M059J (cell line): ENCODE data around the gene SETD2. TPM values are rescaled to one million over a fixed set of nuclear protein-coding genes. Genes with fewer than 3 reads are reported as not detected.
"Not testable (repeated sequence)": the region's sequence is repeated elsewhere in the genome, so short reads cannot be mapped to it uniquely, and the experiment has no call there.

Experiments
- DNase-seq: peaks from one replicate; pipeline ENCODE4 v3.0.0-alpha.2; 2012; ENCODE audit warnings: low read depth
- total RNA-seq: library from RNA; depleted of rRNA; stranded (reverse); fragments of >200 nt; shearing (Covaris generic); gene quantifications from 2 replicates; pipeline ENCODE4 v1.2.3, GENCODE V29; 2014

Gene SETD2
- total RNA-seq, 1 experiment from 2014 or later: 17.3 TPM

DNA sequence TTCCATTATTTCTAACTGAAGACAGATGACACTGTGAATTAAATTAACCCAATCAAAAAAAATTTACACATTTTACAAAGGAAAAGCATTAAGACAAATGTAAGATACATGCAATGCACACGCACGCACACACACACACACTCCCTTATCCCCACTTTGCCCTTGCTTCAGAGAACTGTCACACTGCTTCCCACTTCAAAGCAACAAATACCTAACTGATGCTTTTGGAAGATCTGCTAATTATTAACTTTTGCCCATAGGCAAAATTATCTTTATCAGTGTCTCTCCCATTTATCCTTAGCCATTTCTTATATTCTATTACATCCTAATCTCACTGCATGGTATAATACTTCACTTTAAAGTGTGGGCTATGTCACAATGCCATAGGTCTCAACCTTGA lies 60.3 kb downstream of the SETD2 start:
- no peak for DNase-seq

DNA sequence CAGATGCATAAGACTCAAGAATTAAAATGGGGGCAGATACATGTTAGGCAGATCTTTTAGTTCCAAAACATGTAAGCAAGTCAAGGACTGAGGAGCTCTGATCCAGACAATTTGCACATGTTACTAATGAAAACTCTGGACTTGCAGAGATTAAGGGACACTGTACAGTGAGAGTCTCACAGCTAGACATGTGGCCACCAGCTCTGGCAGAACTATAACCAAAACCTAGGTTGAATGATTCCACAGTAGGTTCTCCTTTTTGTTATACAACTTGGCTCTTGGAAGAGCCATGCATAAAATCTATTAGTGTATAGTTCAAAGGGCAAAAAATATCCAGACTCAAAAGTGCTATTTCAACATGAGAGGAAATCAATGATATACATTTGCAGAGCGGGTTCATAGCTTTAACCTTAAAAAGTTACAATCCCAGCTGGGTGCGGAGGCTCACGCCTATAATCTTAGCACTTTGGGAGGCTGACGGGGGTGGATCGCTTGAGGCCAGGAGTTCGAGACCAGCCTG lies 61.8 kb downstream of the SETD2 start:
- no peak for DNase-seq

- DNase-seq: no peak
Measured at GRCh38 chr3:47098910-47099309, 65.0 kb downstream of the SETD2 start.

- DNase-seq: no peak
Measured at GRCh38 chr3:47097864-47098263, 66.0 kb downstream of the SETD2 start.

GRCh38 chr3:47096959-47097358 lies 67.0 kb downstream of the SETD2 start:
- DNase-seq: peak; percentile 49

DNA sequence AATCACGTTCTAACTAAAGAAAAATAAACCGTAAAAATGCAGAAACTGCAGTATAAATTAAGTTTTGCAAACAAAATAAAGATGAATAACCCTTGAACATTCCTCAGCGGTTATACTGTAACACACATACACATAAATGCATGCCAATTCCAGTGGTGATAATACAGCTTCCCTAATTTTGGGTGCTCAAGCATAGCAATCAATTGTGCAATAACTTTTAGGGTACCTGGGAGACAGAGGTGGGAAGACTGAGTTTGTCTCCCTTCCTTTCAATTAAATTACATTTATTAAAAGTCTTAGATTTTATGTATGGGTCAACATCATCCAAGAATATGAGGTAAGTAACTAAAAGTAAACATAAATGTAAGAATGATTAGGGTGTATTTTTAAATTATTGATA lies 71.8 kb downstream of the SETD2 start:
- DNase-seq: no peak

- DNase-seq: no peak
Measured at GRCh38 chr3:47089630-47090029, 74.3 kb downstream of the SETD2 start.

GRCh38 chr3:47086071-47086470 lies 77.8 kb downstream of the SETD2 start:
- no peak for DNase-seq

- no peak for DNase-seq
Measured at GRCh38 chr3:47083786-47084185, 80.1 kb downstream of the SETD2 start.

GRCh38 chr3:47082519-47082918 lies 81.4 kb downstream of the SETD2 start:
- peak; percentile 54 for DNase-seq

DNA sequence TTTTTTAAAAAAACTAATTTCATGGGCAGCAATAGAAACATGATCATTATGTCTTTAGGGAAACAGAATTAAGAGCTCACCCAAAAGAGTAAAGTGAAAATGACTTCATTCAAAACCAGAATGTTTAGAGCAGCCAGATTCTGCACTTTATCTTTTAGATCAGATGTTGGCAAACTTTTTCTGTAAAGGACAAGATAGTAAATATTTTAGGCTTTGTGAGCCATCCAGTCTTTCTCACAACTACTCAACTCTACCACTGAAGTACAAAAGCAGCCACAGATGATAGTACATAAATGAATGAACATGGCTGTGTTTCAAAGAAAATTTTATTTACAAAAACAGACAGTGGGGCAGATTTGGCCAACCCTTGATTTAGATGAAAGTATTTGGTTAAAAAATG lies 84.5 kb downstream of the SETD2 start:
- DNase-seq: no peak

DNA sequence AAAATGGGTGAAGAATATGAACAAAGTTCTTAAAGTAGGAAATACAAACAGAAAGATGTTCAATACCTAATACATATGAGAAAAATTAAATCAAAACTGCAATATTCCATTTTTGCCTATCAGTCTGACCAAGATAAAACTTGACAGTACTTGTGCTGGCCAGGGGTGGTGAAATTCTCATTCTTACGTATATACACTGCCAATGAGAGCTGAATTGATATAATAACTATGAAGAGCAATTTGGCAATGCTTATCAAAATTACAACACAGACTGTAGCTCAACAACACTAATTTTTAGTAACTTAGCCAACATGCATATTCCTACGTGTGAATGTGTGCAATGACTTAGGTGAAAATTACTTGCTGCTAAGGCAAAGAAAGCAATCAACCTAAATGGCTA lies 90.2 kb downstream of the SETD2 start:
- no peak for DNase-seq

DNA sequence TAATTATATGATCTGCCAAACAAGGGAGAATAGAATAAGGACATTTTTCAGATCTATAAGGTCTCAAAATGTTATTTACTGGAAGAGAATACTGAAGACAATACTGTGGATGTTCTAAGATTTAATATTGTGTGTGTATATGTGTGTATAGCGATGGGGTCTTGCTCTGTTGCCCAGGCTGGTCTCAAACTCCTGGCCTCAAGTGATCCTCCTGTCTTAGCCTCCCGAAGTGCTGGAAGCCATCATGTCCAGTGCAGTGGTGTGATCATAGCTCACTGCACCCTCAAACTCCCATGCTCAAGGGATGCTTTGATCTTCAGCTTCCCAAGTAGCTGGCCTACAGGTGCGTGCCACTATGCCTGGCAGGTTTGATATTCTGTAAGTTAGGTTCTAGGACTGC lies 93.1 kb downstream of the SETD2 start:
- no peak for DNase-seq

DNA sequence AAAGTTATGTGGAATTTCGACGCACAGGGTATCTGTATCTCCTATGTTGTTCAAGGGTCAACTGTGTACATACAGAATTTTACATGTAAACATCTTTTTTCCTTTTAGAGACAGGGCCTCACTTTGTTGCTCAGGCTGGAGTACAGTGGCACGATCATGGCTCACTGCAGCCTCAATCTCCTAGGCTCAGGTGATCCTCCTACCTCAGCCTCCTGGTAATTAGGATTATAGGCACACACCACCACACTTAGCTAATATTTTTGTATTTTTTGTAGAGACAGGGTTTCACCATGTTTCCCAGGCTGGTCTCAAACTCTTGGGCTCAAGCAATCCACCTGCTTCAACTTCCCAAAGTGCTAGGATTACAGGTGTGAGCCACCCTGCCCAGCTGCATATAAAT lies 97.7 kb downstream of the SETD2 start:
- DNase-seq: not testable (repeated sequence)

DNA sequence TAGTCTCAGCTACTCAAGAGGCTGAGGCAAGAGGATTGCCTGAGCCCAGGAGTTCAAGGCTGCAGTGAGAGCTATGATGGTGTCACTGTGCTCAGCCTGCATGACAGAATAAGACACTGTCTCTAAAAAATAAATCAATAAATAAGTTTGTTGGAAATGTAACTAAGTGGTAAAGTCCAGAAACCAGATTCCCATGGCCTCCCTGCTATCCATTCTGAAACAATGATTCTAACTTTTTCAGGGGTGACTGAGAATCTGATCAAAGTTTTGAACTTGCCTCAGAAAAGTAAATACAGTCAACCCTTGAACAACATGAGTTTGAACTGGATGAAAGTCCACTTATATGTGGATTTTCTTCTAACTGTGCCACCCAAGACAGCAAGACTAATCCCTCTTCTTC lies 98.2 kb downstream of the SETD2 start:
- no peak for DNase-seq

DNA sequence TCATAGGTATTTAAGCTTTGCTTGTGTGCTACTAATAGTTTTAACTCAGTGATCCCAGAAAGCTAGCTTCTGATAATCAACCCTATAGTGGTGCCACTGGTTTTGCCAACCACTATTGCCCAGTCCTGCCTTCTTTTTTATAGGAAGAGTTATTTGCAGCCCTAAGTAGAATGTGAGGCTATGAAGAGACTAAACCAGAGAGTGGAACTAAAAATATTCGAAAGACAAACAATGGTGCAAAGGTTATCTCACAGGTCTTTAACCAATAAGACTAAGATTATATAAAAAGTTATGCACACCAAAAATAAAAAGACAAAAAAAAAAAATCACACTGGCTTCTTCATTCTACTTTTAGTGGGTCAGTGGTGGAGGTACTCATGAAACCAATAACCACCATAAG lies 98.9 kb downstream of the SETD2 start:
- DNase-seq: no peak

GRCh38 chr3:47057212-47057671 lies 106.7 kb downstream of the SETD2 start:
- peak; percentile 44 for DNase-seq

- DNase-seq: no peak
Measured at GRCh38 chr3:47056705-47057104, 107.2 kb downstream of the SETD2 start.

DNA sequence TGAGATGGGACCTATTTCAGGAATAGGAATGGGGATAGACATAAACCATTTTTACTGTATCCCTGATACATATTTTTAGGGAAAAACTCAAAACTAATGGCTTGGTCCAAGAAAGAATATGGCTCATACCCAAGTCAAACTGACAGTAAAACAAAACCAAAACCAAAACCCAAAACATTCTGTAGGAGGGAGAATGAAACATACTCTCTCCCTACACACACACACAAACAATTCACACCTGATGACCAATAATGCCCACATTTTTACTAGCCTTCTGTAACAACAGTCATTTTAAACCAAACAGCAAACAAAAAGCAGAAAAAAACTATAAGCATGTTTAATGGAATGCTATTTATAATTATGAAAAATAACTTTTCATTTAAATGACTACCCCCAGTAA lies 109.5 kb downstream of the SETD2 start:
- no peak for DNase-seq

- no peak for DNase-seq
Measured at GRCh38 chr3:47047673-47048072, 116.2 kb downstream of the SETD2 start.

DNA sequence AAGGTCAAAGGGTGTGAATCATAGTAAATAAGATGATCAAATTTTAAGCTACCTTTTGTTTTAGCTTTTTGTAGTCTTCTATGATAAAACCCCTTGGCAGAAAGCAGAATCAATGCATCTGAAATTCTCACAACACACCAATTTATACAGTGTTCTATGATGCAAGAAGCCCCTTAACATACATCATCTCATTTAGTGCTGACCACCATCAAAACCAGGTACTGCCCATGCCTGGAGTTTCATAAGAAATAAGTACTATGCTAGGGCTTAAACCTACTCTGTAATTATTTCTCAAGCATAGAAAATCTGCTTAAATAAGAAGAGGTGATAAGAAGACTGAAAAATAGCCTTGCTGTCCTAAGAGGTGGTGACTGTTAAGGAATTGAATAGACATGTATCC lies 116.8 kb downstream of the SETD2 start:
- DNase-seq: no peak

DNA sequence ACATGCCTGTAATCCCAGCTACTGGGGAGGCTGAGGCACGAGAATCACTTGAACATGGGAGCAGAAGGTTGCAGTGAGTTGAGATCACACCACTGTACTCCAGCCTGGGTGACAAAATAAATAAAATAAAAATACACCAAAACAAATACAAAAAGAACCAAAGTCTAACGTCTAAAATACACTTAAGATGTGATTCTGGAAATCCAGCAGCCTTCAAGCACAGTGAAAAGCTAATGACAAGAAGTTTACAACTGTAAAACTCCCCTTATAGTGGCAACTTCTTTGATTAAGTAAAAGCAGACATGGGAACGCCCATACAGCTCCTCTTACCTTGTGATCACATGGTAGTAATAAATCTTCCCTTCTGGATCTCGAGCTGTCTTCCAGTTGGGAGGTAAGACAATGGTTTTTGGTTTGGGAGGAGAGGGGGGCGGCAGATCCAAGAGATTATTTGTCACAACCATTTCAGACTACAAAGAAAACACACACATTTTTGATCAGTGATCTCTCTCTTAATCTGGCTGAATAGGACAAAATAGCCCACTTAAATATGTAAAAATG lies 121.6 kb downstream of the SETD2 start:
- DNase-seq: no peak

- no peak for DNase-seq
Measured at GRCh38 chr3:47041114-47041513, 122.8 kb downstream of the SETD2 start.

GRCh38 chr3:47037302-47037701 lies 126.6 kb downstream of the SETD2 start:
- DNase-seq: not testable (repeated sequence)
